ENCODE data around the gene GAL3ST2.
"Not testable (repeated sequence)": the region's sequence is repeated elsewhere in the genome, so short reads cannot be mapped to it uniquely, and the experiment has no call there.

The GAL3ST2 gene

DNA sequence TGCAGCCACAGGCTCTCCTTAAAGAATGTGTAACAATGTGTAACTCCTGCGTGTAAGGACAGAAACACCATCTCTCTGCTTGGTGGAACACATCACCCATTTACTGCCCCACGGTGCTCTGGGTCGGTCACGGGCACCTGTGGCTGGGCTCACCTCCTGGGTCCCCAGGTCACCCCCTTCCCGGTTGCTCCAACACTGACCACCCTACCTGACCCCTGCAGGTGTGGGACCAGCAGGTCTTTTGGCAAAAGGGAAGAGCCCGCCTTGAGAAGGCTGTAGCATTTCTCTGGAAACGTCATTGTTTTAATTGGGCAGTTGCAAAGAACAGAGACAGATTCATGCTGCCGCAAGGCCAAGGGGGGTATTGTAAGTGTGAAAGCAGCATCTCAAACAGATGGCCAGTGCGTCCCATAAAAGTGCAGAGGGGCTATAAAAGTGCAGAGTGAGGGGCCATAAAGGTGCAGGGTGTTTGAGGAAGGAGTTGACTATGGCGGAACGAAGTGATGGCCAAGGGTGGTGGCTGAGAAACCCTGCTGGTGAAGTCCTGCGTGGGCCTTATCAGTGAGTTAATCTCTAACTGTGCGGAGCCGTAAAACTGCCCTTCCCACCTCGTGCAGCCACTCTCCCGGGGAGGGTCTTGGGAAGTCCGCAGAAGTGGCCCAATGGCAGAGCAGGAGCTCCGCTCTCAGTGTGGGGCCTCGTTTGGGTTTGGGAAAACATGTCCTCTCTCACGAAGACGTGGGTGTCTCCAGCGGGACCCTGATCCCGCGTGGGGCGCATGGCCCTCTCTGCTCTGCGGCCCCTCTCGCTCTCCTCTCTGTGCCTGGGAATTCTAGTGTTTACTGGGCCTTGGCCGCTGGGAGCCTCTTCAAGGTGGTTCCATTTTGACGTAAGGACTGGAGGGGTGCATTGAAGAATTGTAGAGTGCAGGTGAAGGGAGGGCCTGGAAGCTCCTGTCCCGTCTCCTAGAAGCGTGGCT is 18.7 kb downstream of the GAL3ST2 start:
- no peak for DNase-seq (ENCODE audit: low read depth in 2 of 2)

DNA sequence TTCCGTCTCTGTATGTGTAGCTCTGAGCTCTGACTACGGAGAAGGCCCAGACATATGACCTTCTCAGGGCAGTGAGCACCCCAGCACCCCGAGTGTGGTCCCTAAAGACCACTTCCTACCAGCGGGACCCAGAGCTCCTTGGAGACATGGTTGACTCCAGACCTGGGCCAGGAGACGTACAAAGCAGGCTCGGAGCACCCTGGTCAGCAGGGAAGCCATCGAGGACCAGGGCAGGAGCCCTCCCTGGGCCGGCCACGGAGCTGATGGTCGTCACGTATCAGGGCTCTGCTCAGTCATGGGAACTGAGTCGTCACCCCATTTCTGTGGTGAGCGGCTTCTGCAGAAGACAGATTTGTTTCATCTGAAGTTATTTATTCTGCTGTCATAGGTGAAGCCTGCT is 19.6 kb downstream of the GAL3ST2 start:
- no peak for DNase-seq (ENCODE audit: low read depth in 2 of 2)

DNA sequence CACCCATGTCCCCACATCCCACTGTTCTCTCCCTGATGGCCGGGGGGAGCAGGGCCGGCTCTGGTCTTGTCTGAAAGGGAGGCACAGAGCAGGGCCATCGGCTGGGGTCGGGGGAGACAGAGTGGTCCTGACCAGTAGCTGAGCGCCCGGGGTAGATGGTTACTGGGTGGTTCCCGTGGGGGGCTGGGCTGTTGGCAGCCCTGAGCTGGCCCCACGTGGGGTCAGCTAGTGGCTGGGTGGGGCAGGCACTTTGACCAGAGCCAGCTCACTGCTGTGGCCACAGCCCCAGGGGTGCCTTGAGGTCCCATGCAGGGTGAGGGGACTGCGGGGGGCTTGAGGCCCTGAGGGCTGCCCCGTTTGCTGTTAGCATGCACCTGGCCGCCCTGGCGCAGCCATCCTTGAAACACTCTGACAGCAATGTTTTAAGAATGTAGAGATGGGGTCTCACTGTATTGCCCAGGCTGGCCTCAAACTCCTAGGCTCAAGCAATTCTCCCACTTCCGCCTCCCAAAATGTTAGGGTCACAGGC is 20.1 kb downstream of the GAL3ST2 start:
- DNase-seq (ENCODE audit: low read depth in 2 of 2), result no peak

- no peak for DNase-seq (ENCODE audit: low read depth in 2 of 2)
Measured at GRCh38 chr2:241797441-241798080, 20.9 kb downstream of the GAL3ST2 start.

DNA sequence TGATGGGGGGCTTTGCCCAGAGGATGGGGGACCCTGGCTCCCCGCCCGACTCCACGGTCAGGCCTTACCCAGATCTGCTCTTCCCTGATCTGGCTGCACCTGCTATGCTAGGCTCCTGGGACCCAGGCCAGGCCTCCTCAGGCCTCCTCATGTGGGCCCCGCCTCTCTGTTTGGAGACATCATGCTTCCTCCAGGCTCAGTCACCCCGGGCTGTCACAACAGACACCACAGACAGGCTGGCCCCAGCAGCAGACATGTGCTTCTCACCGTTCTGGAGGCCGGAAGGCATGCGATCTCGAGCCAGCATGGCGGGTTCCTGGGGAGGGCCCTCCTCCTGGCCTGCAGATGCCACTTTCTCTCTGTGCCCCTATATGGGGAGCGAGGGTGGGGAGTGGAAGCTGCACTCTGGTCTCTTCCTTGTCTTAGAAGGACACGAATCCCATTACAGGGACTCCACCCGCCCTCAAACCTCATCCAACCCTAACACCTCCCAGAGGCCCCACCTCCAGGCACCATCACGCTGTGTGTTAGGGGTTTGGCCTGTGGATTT is 21.5 kb downstream of the GAL3ST2 start:
- DNase-seq (ENCODE audit: low read depth in 2 of 2), result no peak

GRCh38 chr2:241798631-241799521 is 22.3 kb downstream of the GAL3ST2 start:
- no peak for DNase-seq (ENCODE audit: low read depth in 2 of 2)

DNA sequence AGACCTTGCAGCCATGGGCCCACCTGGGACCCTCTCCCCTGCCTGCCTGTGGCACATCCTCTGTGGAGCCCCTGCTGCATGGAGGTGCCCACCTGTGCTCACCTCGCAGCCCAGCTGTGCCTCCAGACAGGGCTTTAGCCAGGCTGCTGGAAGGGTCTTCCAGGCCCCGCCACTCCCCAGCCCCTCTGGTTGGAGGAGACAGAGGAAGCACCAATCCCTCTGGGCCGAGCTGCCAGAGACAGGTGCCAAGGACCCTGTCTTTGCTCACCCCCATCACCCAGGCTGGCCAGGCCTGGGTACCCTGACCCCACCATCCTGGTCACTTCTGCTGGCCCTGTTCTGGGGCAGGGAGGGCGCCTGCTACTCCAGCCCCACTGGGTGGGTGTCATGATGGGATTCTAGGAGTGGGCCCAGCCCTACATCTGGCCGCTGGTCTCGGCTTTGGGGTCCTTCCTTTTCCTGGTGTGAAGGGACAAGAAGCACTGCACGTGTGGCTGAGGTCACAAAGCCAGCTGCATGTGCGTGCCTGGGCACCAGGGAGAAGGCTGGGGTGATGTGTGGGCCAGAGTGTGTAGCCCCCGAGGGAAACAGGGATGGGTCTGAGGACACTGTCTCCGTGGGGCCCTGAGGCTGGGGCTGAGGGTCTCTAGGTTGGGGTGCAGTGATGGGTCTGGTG is 23.0 kb downstream of the GAL3ST2 start:
- DNase-seq (ENCODE audit: low read depth in 2 of 2), result no peak

- not testable (repeated sequence) for DNase-seq (ENCODE audit: low read depth in 2 of 2)
Measured at GRCh38 chr2:241800198-241800903, 23.7 kb downstream of the GAL3ST2 start.

DNA sequence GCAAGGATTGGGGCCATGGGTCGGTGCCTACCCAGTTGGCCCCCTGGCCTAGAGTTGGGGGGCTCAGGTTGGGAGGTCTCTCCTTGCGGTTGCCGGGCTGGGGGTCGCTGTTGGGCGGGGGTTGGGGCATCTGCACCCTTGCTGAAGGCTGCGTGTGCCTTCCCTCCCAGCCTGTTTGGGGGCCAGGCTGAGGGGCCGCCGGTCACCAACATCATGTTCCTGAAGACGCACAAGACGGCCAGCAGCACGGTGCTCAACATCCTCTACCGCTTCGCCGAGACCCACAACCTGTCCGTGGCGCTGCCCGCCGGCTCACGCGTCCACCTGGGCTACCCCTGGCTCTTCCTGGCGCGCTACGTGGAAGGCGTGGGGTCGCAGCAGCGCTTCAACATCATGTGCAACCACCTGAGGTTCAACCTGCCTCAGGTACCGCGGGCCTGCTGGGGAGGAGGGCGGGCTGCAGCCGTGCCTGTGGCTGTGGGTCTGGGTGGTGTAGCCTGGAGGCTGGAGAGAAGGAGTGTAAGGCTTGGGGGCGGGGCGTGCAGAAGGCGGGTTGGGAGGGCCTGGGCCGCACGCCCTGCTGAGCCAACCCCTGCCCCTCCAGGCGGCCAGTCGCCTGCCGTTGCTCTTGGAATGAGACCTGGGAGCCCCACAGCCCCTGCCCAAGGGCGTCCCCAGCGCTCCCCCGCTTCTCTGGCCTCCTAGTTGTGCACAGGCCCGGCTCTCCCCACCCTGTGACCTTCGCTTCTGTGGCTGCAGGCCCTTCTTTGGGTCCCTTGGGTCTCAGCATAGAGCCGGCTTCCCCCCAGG is 25.2 kb downstream of the GAL3ST2 start:
- no peak for DNase-seq (ENCODE audit: low read depth in 2 of 2)

DNA sequence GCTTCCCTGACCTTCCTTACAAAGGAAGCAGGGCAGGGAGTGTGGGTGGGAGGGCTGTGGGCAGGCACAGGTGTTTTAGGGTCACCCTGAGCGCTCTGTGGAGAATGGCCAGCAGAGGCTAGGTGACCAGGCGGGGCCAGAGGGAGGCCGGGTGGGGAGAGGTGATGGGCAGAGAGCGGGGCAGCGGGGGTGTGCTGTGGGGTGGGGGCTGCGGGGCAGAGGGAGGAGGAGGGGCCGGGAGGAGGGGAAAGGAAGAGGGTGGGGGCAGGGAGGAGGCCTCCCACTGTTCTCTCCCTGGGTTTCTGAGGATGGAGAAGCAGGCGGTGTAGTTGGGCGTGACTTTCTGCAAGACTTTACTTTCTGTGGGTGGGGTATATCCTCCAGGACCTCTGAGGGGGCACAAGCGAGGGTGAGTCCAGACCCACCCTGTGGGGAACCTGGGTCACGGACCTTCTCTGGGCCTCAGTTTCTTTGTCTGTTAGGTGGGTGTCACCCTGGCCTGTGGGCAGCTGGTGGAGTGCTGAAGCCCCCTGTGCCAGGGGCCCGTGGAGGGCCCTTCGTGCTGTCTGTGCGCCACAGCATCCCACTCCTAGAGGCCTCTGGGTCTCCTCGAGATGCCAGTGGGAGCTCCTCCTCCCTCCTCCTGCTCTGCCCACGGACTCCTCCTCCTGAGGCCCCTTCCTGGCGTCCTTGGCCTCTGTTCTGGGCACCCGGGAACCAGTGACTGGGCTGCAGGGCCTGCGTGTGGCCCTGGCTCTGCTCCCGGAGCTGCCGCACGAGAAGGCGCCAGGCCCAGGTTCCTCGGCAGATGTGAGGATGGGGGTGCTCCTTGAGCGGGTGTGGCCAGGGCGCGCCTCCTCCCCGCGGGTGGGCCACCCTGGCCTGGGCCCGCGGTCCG is 26.0 kb downstream of the GAL3ST2 start:
- DNase-seq (ENCODE audit: low read depth in 2 of 2), result no peak

DNA sequence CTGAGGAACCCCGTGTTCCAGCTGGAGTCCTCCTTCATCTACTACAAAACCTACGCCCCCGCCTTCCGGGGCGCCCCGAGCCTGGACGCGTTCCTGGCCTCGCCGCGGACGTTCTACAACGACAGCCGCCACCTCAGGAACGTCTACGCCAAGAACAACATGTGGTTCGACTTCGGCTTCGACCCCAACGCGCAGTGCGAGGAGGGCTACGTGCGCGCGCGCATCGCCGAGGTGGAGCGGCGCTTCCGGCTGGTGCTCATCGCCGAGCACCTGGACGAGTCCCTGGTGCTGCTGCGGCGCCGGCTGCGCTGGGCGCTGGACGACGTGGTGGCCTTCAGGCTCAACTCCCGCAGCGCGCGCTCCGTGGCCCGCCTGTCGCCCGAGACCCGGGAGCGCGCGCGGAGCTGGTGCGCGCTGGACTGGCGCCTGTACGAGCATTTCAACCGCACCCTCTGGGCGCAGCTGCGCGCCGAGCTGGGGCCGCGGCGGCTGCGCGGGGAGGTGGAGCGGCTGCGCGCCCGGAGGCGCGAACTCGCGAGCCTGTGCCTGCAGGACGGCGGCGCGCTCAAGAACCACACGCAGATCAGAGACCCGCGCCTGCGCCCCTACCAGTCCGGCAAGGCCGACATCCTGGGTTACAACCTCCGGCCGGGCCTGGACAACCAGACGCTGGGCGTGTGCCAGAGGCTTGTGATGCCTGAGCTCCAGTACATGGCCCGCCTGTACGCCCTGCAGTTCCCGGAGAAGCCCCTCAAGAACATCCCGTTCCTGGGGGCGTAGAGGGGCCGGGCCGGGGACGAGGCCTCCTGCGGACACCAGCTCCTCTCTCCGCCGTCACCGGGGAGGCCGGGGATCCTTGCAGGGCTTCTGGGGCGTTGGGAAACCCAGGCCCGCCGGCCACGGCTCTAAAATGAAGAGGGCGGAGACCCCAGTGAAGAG is 27.0 kb downstream of the GAL3ST2 start:
- DNase-seq (ENCODE audit: low read depth in 2 of 2), result no peak

DNA sequence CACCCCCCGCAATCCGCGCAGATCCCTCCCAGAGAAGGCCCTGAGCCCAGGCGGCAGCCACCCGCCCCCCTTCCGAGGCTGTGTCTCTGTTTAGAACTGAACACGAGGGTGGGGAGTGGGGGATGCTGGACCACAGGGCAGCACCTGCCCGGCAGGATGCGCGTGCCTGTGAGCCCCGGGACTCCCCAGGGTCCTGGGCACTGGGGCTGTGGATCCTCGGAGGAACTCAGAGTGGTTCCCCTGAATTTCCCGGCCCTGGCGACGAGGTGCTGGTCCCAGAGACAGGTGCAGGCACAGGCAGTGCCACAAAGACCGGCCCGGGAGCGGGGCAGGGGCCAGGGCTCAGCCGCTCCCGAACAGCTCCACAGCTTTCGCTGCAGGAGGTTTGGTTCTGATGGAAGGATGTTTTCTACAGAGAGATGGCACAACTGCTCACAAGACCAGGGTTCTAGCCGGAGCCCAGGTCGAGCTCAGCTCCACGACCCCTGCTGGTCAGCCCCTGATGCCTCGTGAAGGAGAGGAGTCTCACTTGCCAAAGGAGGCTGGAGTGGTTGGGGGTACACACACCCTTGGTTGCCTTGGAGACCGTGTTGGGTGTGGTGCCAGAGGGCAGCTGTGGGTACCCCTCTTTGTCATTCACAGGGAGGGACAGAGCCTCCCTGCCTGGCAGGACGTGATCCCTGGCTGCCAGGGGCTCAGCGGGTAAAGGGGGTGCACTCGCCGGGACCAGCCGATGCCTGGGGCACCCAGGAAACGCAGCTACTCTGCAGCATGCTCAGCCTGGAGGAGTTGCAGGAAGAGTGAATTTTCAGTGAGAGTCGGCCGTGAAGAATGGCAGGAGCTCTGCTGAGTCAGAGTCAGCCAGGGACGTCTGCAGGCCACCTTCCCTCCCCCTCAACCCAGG is 28.0 kb downstream of the GAL3ST2 start:
- no peak for DNase-seq (ENCODE audit: low read depth in 2 of 2)

DNA sequence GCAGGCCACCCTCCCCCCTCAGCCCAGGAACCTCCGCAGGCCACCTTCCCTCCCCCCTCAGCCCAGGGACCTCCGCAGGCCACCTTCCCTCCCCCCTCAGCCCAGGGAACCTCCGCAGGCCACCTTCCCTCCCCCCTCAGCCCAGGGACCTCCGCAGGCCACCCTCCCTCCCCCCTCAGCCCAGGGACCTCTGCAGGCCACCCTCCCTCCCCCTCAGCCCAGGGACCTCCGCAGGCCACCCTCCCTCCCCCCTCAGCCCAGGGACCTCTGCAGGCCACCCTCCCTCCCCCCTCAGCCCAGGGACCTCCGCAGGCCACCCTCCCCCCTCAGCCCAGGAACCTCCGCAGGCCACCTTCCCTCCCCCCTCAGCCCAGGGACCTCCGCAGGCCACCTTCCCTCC is 29.6 kb downstream of the GAL3ST2 start:
- DNase-seq (ENCODE audit: low read depth in 2 of 2), result not testable (repeated sequence)

DNA sequence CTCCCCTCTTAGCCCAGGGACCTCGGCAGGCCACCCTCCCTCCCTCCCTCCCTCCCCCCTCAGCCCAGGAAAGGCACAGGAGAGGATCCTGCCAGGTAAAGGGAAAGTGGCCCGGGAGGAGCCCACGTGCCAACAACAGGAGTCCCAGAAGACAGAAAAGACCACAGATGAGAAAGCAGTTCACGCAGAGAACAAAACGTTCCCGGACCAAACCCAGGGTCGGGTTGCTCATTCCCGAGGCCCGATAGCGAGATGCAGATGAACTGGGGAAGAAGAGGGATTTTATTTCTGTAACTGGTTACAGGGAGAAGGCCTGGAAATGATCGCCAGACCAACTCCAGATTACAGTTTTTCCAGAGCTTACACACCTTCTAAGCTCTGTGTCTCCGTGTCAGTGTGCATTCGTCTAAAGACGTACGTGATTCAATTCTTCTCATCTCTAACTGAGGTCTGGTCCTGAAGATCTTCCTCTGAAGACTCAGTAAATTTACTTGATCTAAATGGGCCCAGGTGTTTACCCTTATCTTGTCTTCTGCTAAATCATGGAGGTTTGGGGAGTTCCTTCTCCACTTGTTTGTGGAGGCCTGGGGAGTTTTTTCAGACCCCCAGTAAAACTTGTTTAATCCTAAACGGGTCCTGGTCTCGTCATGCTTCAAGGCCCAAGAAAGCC is 31.6 kb downstream of the GAL3ST2 start:
- DNase-seq (ENCODE audit: low read depth in 2 of 2), result no peak

- no peak for DNase-seq (ENCODE audit: low read depth in 2 of 2)
Measured at GRCh38 chr2:241808721-241809382, 32.2 kb downstream of the GAL3ST2 start, which contains the start of gene NEU4. Gene NEU4 (plus strand): TSS chr2:241809193. CDS start chr2:241814485, 5,292 bp downstream.

Data from stimulated activated CD8-positive, alpha-beta memory T cell treated with anti-CD3 and anti-CD28 coated beads, Interleukin-2, amount 100 ng/mL, for 1 hour (primary cell).